Measurements from ENCODE around the gene OR8I2. TPM values are rescaled to one million over a fixed set of nuclear protein-coding genes. Genes with fewer than 3 reads are reported as not detected.

OR8I2 gene
- total and polyA plus RNA-seq, 2 of the 4 experiments (the other 2 are of a cell fraction), result not detected

Small RNAs within 50 kb of the gene (microRNA-seq; reads per million reads assigned to microRNA genes)
- gene OR8I4P (ENCODE audit: insufficient read depth, insufficient read length), result not detected

Small RNAs within 50 kb of the gene (small RNA-seq; reads per million reads assigned to genes)
- gene OR8I4P, result 0 reads per million in 5 experiments

Other genes starting within 250 kb of the OR8I2 start
- gene TRIM51, start 210.0 kb upstream of the OR8I2 start, total RNA-seq (2012; rRNA removed), result not detected in 2 replicates
- not detected in 2 replicates for gene TRIM51, start 210.0 kb upstream of the OR8I2 start, polyA plus RNA-seq (2012; rRNA removed)
- not detected in 2 replicates for gene OR5W2, start 178.7 kb upstream of the OR8I2 start, total RNA-seq (2012; rRNA removed)
- gene OR5W2, start 178.7 kb upstream of the OR8I2 start, polyA plus RNA-seq (2012; rRNA removed), result not detected in 2 replicates
- gene OR5I1, start 156.9 kb upstream of the OR8I2 start, total RNA-seq (2012; rRNA removed), result not detected in 2 replicates
- gene OR5I1, start 156.9 kb upstream of the OR8I2 start, polyA plus RNA-seq (2012; rRNA removed), result not detected in 2 replicates
- gene OR10AG1, start 123.4 kb upstream of the OR8I2 start, total RNA-seq (2012; rRNA removed), result not detected in 2 replicates
- not detected in 2 replicates for gene OR10AG1, start 123.4 kb upstream of the OR8I2 start, polyA plus RNA-seq (2012; rRNA removed)
- not detected in 2 replicates for gene OR5F1, start 98.7 kb upstream of the OR8I2 start, total RNA-seq (2012; rRNA removed)
- not detected in 2 replicates for gene OR5F1, start 98.7 kb upstream of the OR8I2 start, polyA plus RNA-seq (2012; rRNA removed)
- gene OR5AS1, start 65.7 kb upstream of the OR8I2 start, total RNA-seq (2012; rRNA removed), result not detected in 2 replicates
- not detected in 2 replicates for gene OR5AS1, start 65.7 kb upstream of the OR8I2 start, polyA plus RNA-seq (2012; rRNA removed)
- gene OR8H2, start 10.4 kb downstream of the OR8I2 start, total RNA-seq (2012; rRNA removed), result not detected in 2 replicates
- not detected in 2 replicates for gene OR8H2, start 10.4 kb downstream of the OR8I2 start, polyA plus RNA-seq (2012; rRNA removed)
- not detected in 2 replicates for gene OR8H3, start 29.1 kb downstream of the OR8I2 start, total RNA-seq (2012; rRNA removed)
- not detected in 2 replicates for gene OR8H3, start 29.1 kb downstream of the OR8I2 start, polyA plus RNA-seq (2012; rRNA removed)
- not detected in 2 replicates for gene OR8J3, start 46.9 kb downstream of the OR8I2 start, total RNA-seq (2012; rRNA removed)
- not detected in 2 replicates for gene OR8J3, start 46.9 kb downstream of the OR8I2 start, polyA plus RNA-seq (2012; rRNA removed)
- not detected in 2 replicates for gene OR8K5, start 67.0 kb downstream of the OR8I2 start, total RNA-seq (2012; rRNA removed)
- not detected in 2 replicates for gene OR8K5, start 67.0 kb downstream of the OR8I2 start, polyA plus RNA-seq (2012; rRNA removed)
- gene OR5J2, start 83.3 kb downstream of the OR8I2 start, total RNA-seq (2012; rRNA removed), result not detected in 2 replicates
- gene OR5J2, start 83.3 kb downstream of the OR8I2 start, polyA plus RNA-seq (2012; rRNA removed), result not detected in 2 replicates
- gene OR5T2, start 140.9 kb downstream of the OR8I2 start, total RNA-seq (2012; rRNA removed), result not detected in 2 replicates
- not detected in 2 replicates for gene OR5T2, start 140.9 kb downstream of the OR8I2 start, polyA plus RNA-seq (2012; rRNA removed)
- not detected in 2 replicates for gene OR5T3, start 158.9 kb downstream of the OR8I2 start, total RNA-seq (2012; rRNA removed)
- gene OR5T3, start 158.9 kb downstream of the OR8I2 start, polyA plus RNA-seq (2012; rRNA removed), result not detected in 2 replicates
- not detected in 2 replicates for gene OR5T1, start 180.8 kb downstream of the OR8I2 start, total RNA-seq (2012; rRNA removed)
- gene OR5T1, start 180.8 kb downstream of the OR8I2 start, polyA plus RNA-seq (2012; rRNA removed), result not detected in 2 replicates
- gene OR8H1, start 198.9 kb downstream of the OR8I2 start, total RNA-seq (2012; rRNA removed), result not detected in 2 replicates
- not detected in 2 replicates for gene OR8H1, start 198.9 kb downstream of the OR8I2 start, polyA plus RNA-seq (2012; rRNA removed)
- not detected in 2 replicates for gene OR8K3, start 221.8 kb downstream of the OR8I2 start, total RNA-seq (2012; rRNA removed)
- gene OR8K3, start 221.8 kb downstream of the OR8I2 start, polyA plus RNA-seq (2012; rRNA removed), result not detected in 2 replicates